Activated gamma-delta T cell (primary cell): ENCODE measurements around the gene GHDC.

Experiments
- DNase-seq: peaks from one replicate; lab custom pipeline; 2025; lab: John Stamatoyannopoulos, UW

The GHDC gene

DNA sequence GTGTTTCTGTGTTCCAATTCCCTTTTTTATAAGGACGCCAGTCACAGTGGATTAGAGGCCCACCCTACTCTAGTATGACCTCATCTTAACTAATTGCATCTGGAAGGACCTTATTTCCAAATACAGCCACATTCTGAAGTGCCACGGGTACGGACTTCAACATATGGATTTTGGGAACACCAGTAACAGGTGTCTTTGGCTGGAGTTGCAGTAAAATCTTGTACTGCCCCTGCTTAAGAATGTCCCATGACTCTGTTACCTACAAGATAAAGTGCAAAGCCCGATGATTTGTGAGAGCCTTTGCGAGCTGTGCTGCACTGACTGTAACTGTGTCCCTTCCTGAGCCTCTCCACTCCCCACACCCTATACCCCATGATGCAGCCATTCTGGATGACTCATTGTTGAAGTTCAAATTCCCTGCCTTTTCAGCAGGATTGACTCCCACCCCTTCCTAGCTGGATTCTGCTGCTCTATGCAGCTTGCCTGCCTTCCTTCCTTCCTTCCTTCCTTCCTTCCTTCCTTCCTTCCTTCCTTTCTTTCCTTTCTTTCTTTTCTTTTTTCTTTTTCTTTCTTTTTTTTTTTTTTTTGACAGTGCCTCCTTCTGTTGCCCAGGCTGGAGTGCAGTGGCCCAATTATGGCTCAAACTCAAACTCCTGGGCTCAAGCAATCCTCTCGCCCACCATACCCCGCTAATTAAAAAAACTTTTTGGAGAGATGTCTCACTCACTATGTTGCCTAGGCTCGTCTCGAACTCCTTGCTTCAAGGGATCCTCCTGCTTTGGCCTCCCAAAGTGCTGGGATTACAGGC is 11.2 kb downstream of the GHDC start:
- DNase-seq, result no peak

DNA sequence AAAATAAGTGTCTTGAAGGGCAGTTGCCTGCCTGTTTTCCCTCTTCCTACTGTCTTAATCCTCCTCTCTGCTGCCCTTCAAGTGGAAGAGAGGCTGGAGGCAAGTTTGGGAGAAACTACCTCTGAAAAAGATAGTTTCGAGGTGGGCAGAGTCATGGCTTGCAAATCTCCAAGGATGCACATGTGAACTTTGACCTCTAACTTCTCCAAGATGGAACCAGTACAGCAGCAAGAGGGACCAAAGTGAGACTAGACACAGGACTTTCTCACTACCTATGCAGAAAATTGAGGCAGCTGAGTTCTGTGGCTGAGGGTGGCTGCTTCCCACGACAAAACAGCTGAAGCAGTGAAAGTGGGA is 12.5 kb downstream of the GHDC start:
- no peak for DNase-seq

DNA sequence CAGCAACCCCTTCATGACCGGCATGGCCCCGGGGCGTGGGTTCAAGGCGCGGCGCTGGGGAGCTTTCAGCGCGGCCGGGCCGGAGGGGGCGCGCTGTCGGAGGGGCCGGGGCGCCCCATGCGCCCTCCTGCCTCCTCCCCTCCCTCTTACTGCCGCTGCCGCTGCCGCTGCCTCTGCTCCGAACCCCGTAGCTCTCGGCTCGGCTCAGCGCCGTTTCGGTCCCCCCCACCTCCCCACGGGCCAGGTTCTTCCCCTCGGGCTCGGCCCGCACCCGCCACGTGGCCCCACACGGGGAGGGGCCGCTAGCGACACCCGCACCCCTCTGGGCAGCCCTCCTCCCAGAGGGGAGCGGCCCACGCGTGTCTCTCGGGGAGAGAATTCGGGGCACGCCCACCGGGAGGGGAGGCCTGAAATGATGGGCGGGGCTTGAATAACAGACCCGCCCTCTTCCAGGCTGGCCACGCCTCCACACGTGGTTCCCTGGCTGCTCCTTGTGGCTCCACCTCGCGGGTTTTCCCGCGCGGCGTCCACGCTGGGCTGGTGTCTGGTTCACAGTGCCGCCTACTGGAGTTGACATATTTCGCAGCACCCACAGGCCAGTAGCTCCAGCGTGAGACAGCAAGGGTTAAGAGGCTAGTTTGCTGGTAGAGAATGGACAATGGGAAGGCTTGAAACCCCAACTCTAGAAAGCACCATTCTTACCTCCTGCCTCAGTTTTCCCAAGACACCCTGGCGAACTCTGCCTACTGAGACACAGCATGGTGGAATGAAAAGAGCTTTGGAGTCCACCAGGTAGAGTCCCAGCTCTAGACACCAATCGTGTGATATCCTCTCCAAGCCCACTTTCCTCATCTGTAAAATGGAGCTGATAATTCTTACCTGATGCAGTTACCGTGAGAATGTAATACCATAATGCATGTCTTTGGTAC is 13.1 kb downstream of the GHDC start, which contains the start of gene KCNH4:
TSS of gene KCNH4 (minus strand) at position 221 of the 929 bp plus-strand sequence. CDS start at position 24, 197 bp downstream.
- peak; percentile 69 for DNase-seq

DNA sequence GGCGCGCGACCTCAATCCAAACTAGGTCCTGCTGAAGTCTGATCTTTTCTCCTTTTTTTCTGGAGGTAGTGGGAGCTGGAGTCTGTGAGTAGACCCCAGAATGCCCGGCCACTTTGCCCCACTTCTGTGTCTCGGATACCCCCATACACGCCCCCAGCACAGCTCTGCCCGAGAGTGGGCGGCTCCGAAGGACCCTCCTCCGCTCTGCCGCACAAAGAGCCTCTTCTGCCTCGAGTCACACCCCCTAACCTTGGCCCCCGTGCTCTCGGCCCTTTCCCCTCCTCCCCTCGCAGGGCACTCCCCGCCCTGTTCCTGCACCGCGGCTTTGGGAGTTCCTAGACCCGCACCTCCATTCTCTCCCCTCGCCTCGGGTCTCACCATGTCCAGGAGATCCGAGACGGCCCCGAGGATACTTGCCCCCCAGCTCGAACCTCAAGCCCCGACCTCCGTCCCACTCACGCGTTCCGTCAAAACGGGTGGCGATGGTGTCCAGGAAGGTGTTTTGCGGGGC is 13.8 kb downstream of the GHDC start:
- no peak for DNase-seq

DNA sequence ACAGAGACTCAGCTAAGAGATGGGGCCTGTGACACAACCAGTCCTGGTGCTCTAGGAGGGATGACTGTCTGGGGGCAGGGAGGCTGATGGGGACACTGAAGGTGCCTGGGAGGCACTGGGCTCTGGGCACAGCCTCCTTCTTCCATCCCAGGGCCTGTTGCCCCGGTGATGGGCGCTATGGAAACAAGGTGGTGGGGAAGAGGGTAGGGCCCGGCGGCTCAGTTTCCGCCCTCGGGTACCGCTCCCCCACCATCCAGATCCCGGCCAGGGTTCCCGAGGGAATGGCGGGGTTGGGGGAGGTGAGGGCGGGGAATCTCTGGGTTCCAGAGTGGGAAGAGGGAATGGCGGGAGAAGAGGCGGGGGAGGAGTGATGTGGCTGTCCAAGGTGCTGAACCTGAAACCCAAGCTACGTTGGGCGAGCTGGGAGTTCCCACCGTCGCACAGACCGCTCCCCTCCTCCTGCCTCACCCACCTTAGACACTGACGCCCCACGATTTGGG is 14.3 kb downstream of the GHDC start:
- DNase-seq, result no peak

DNA sequence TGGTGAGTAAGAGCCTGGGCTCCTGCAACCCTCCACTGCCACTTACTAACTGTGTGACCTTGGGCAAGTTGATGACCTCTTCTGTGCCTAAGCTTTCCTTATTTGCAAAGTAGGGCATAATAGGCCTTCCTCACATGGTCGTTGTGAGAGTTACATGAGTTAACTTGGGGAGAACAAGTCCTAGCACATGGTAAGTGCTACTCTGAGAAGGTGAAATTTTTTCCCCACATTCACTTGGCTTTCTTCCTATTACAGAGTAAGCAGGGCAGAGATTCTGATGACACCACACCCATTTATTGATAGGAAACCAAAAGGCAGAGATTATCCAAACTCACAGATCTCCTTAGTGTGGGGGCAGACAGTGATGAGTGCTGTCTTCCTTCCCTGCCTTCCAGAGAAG is 15.0 kb downstream of the GHDC start:
- no peak for DNase-seq

DNA sequence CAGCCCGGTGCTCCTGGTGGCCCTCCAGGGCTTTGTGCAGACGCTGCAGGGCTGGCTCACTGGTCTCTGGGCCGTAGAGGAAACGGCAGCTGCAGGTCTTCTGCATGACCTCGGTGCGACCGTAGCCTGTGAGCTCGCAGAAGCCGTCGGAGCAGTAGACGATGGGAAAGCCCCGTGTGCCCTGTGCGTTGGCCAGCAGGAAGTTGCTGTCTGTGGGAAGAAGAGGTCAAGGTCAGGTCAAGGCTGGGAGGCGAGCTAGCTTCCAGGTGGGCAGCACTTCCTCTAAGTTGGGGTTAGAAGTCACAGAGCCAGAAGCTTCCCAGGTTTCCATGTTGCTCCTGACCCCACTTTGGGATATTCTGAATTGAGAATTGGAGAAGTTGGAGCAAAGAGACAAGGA is 15.5 kb downstream of the GHDC start:
- DNase-seq, result no peak

DNA sequence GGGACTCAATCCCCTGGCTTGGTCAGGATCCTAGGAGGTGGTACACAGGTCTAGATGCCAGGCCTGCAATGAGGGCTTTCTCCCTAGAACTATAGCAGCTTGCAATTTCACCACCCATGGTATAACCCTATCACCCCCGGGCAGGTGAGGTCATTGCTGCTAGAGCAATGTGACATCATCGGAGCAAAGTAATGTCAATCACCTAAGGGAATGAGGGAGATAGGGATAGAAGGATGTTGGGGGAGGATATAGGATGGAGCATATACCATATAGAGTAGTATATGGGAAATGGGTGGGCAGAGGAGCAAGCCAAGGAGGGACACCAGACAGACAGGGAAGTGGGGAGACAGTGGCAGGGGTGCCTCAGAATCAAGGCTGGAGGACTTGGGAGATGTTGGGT is 16.6 kb downstream of the GHDC start:
- no peak for DNase-seq

DNA sequence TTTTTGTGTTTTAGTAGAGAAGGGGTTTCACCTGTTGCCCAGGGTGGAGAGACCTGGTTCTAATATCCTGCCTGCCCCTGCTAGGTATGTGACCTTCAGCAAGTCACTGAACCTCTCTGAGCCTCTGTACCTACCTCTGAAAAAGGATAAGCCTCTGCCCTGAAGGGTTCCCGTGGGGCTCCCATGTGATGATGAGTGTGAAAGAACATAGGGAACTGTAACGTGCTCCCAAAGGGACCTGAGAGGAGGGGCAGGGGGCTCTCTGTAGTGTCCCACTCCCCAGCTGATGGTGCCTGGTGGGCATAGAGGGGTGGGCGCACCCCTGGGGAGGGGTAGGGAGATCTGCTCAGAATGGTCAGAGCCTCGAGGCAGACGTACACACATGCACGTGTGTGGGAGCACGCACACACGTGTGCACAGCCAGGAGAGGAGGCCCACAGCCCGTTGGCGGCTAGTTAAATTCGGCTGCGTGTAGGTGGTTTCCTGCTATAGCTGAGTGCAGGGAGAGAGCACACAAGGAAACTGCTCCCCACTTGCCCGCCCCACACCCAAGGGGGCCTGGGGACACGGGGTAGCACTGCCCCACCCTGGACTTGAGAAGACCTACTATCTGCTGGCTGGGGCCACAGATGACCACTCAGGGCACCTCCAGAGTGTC is 20.0 kb downstream of the GHDC start:
- DNase-seq, result no peak

DNA sequence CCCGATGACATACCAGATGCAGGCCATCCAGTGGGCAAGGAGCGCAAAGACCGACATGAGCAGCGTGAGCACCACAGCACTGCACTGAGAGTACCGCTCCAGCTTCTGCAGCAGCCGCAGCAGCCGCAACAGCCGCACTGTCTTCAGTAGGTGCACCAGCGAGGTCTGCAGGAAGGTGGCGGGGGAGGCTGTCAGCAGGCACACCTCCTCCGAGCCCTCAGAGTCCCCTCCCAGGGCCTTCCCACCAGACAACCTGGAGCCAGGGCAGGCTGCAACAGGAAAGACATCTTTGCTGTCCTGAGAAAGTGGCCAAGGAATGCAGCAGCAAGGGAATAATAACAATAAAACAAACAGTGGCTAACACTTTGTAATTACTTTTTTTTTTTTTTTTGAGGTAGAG is 22.5 kb downstream of the GHDC start:
- DNase-seq, result no peak

DNA sequence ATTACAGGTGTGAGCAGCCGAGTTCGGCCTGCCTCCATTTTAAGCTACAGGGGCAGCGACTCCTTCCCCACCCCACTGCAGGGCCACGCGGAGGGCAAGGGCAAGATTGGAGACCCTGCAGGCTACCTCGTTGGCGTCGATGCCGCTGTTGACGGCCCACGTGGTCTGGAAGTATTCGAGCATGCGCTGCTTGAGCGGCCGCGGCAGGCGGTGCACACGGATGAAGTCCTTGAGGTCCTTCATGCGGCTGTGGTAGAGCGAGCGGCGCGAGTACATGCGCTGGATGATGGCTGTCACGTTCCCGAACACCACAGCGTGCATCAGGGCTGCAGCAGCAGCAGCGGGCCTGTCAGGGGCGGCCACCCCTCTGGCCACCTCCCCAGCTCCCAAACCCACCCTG is 24.9 kb downstream of the GHDC start:
- no peak for DNase-seq

DNA sequence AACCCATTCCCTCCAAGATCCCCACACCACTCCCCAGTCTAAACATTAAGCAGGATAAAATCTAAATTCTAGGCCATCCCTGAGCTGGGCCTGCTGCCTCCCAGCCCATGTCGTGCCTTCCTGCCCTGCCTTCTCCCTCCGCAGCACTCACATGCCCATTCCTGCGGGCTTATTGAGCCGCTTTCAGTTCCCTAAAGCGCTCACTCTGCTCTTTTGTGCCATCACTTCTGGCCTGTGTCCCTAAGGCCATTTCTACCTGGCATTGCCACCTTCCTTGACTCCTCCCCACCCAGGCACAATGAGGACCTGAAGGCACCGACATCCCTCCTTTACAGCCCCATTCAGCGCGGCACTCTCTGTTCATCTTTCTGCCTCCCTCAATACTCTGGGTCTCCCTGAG is 26.5 kb downstream of the GHDC start:
- no peak for DNase-seq

DNA sequence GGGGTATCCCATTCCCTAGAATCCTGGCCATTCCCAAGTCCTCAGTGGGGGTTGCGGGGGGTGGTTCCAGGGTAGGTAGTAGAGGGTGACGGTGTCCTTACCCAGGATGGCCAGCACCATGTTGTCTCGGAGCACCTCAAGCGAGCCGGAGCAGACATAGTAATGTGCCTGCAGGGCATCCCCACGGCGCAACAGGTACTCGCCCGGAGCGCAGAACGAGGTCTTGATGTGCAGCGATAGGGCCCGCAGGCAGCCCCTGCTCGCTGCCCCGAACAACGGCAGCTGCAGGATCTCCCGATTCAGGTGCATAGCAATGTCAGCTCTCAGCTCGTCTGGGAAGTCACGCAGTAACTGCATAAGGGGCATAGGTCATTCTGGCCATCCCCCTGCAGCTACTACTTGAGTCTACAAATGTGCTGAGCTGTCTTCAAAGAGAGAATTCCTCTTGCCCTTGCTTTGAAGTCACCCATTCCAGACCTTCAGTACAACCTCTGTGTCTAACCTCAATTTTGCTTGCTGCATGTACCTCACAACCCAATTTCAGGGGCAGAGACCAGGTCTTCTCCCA is 28.0 kb downstream of the GHDC start:
- DNase-seq, result no peak

DNA sequence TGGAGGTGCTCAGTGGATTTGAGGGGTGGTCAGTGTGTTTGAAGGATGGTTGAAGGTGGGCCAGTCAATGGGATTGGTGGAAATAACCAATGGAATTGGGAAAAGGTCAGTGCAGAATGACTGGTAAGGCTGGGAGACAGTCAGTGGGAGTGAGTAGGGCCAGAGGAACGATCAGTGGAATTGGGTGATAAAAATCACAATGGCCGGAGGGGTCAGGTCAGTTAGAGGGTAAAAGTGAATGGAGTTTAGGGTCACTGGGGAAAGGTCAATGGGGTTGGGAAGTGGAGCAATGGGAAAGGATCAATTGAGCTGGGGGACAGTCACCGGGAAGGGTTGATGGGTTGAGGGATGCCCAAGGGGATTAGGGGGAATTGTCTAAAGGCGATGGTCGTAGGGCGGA is 28.5 kb downstream of the GHDC start:
- no peak for DNase-seq

DNA sequence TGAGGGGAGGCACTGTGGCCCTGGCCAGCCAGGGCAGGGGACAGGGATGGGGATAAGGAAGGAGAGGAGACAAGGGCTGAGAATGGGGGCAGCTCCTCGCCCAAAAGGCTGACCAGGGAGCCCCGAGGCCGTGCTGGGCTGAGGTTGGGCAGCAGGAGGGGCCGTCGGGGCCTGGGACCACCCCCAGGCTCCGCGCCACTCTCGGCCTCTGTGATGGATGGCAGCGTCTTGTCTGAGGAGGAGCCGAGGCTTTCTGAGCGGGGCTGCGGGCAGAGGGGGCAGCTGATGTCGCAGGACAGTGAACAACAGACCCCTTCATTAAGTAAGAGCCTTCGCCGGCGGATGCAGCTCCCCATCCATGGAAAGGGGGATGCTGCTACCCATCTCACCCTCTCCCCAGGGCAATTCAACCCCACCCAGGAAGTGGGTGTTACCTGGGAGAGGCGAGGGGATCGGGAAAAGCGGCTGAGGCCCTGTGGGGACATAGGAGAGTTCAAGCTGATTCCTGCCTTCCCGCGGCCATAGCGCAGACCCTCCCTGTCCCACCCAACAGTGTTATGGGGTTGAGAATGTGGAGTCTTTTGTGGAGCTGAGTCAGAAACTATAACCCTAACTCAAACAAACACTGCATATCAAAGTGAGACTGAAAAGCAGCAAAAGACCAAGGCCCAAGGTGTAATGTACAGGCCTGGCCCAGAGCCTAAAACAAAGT is 30.4 kb downstream of the GHDC start:
- no peak for DNase-seq

DNA sequence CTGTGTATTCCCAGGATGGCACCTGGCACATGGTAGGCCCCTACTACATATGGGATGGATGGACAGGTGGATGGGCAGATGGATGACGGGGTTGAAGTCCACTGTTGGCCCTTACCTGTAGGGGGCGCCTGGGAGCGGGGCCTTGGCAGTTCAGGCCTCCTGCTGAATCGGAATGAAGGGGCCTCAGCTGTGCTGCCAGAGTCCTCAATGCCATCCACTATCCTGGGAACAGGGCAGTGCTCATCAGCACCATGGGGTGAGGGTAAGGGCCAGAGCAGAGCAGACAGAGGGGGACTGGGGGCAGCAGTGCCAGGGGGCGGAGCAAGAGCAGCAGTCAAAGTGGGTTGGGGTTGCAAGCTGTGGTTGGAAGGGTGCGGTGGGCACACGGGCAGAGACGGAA is 31.2 kb downstream of the GHDC start:
- no peak for DNase-seq

DNA sequence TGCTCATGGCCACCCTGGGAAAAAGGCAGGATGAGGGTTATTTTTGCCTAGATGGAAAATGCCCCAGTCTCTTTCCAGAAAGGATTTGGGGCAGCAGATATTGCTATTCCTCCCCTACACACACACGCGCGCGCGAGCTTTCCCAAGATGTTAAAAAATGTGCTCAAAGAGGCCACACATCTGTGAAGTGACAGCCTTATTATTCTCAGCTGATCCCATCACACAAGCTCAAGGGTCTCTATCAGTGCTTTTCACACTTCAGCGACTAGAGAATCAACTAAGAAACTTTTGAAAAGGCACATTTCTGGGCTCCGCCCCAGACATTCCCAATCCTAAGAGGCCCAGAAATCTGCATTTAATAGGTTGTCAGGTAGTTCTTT is 33.8 kb downstream of the GHDC start:
- no peak for DNase-seq

DNA sequence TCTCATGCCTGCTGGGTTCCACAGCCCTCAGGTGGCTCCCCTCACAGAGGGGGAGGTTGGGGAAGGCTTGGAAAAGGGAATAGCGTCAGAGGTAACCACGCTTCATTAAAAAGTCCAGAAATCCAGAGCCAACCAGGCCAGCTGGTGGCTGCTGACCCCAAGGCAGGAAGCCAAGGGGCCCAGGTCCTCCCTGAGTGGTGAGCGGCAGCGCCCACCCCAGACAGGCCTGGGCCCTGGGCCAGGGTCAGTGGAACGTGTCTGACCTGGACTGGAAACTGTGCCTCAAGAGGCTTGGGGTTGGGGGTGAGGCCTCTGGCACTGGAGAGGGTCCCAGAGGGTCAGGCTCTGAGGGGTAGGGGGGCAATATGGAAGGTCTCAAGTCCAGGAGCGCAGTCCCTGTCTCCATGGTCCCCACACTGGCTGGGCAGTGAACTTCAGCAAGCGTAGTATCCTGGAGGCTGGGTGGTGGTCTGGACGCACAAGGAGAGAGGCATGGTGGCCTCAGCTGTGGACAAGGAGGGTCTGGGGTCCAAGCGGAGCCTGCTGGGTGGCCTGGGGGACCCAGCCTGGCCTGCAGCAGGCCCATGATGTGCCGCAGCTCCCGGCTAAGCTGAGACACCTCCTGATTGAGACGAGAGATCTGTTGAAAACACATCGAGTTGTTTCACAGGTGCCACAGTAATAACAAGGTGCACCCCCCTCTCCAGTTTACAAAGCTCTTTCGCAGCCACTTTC is 34.3 kb downstream of the GHDC start:
- DNase-seq, result no peak

DNA sequence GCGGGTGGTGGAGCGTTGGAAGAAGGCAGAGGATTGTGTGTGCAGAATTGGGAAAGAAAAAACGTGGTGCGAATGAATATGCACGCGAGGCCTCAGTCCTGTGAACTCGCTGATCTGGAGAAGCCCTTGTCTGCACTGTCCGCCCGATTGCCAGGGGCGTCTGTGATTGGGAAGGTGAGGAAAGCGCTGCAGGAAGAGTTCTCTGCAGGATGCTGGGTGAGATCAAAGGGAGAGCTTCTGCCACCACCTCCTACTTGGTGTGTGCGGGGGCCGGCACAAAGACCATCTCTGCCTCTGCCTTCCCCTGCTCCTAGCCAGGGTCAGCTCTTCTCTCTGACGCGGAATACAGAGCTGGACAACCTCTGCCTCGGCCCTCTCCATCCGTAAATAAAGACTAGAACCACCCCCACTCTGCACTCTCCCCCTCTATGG is 38.7 kb downstream of the GHDC start:
- DNase-seq, result no peak
